HCT116 (cell line): Measurements from ENCODE around the gene GOLM1. TPM values are rescaled to one million over a fixed set of nuclear protein-coding genes. Genes with fewer than 3 reads are reported as not detected.

Experiments used
- ATAC-seq: fragments of 200-7000 bp; cut with Tn5 transposase; 2 replicates; pipeline ENCODE4 v1.9.1; 2020; ENCODE audit warnings: mild to moderate bottlenecking, moderate library complexity
- BruUV-seq: library from RNA; stranded (reverse); fragments of 400-500 nt; replicated peaks from 2 replicates; lab custom pipeline; 2021; lab: Mats Ljungman, UMichigan
- CTCF ChIA-PET: fragments of 300-600 bp; sonication (Branson Sonifier 250); formaldehyde crosslinking; loops from one replicate; lab custom pipeline; 2021; ENCODE audit warnings: antibody characterized with exemption; lab: Charles Lee
- POLR2A ChIA-PET: fragments of 300-600, 350-600 bp; sonication (Branson Sonifier 250); formaldehyde crosslinking; loops from one replicate; lab custom pipeline; 2021; ENCODE audit warnings: antibody characterized with exemption; lab: Charles Lee
- RAD21 ChIA-PET, 2 experiments: fragments of 300-600 bp; sonication (Branson Sonifier 250); formaldehyde crosslinking; loops; one replicate each; lab custom pipeline; 2023; ENCODE audit warnings: low total read pairs in 2 of 2; ENCODE audit not compliant: uncharacterized antibody in 2 of 2, unreplicated experiment in 2 of 2, low non-redundant PET in 1 of 2; lab: Charles Lee
- DNase-seq: peaks from one replicate; pipeline ENCODE4 v3.0.0-alpha.2; 2010; ENCODE audit warnings: low read depth, low spot score
- H2AFZ ChIP-seq: fragments of 200-600 bp; shearing (Covaris generic), sonication (generic); 2 replicates; pipeline ENCODE4 v1.6.1; 2017; ENCODE audit warnings: low read depth, mixed run types, mixed read lengths, antibody characterized with exemption, low read length; ENCODE audit not compliant: poor library complexity, severe bottlenecking
- H3K27ac ChIP-seq: 2 replicates; pipeline ENCODE4 v1.5.1; 2012; ENCODE audit warnings: low read depth, low read length
- H3K27me3 ChIP-seq: fragments of 200-600 bp; sonication (generic); 2 replicates; pipeline ENCODE4 v1.6.1; 2016; ENCODE audit warnings: mixed run types, low read length, mixed read lengths; ENCODE audit not compliant: insufficient read depth
- H3K36me3 ChIP-seq, 2 experiments: fragments of 200-500 bp in 1 of 2; fragments of 200-600 bp in 1 of 2; sonication (Bioruptor generic) in 1 of 2; sonication (generic) in 1 of 2; 2 replicates each; pipeline versions ENCODE4 v1.5.1 to v1.6.1; 2014 to 2016; ENCODE audit warnings: low read length in 2 of 2, inconsistent platforms in 1 of 2, mixed read lengths in 1 of 2, mixed run types in 1 of 2; ENCODE audit not compliant: insufficient read depth in 2 of 2, control insufficient read depth in 1 of 2
- H3K4me1 ChIP-seq, 2 experiments: fragments of 200-600 bp in 1 of 2; sonication (generic) in 1 of 2; 2 replicates each; pipeline versions ENCODE4 v1.5.1 to v1.6.1; 2012 to 2017; ENCODE audit warnings: low read length in 2 of 2, inconsistent platforms in 1 of 2, mild to moderate bottlenecking in 1 of 2, mixed read lengths in 1 of 2, mixed run types in 1 of 2, moderate library complexity in 1 of 2; ENCODE audit not compliant: insufficient read depth in 2 of 2, control insufficient read depth in 1 of 2
- H3K4me2 ChIP-seq: fragments of 200-600 bp; sonication (generic); 2 replicates; pipeline ENCODE4 v1.6.1; 2017; ENCODE audit warnings: mixed run types, low read length, mixed read lengths
- H3K4me3 ChIP-seq, 2 experiments: fragments of 200-600 bp in 1 of 2; sonication (generic) in 1 of 2; replicated peaks in 1 of 2; 2 replicates each; pipeline ENCODE4 v1.5.1; 2011 to 2016; ENCODE audit warnings: low read length in 2 of 2, control low read depth in 1 of 2, low read depth in 1 of 2, mild to moderate bottlenecking in 1 of 2, mixed read lengths in 1 of 2, mixed run types in 1 of 2
- H3K79me2 ChIP-seq: fragments of 200-600 bp; sonication (generic); 2 replicates; pipeline ENCODE4 v1.6.1; 2017; ENCODE audit warnings: mild to moderate bottlenecking, mixed run types, low read length, moderate library complexity, mixed read lengths; ENCODE audit not compliant: insufficient read depth
- H3K9ac ChIP-seq: fragments of 200-600 bp; sonication (generic); 2 replicates; pipeline ENCODE4 v1.6.1; 2016; ENCODE audit warnings: low read length, mixed read lengths
- H3K9me2 ChIP-seq: fragments of 200-600 bp; sonication (generic), shearing (Covaris generic); 2 replicates; pipeline ENCODE4 v1.6.1; 2017; ENCODE audit warnings: mixed run types, mild to moderate bottlenecking, moderate library complexity; ENCODE audit not compliant: insufficient read depth
- H3K9me3 ChIP-seq, 2 experiments: fragments of 200-500 bp in 1 of 2; fragments of 200-600 bp in 1 of 2; sonication (Bioruptor generic) in 1 of 2; sonication (generic) in 1 of 2; 2 replicates each; pipeline ENCODE4 v1.6.1; 2014 to 2017; ENCODE audit warnings: low read length in 2 of 2, mixed read lengths in 2 of 2, inconsistent platforms in 1 of 2, low read depth in 1 of 2, mild to moderate bottlenecking in 1 of 2, mixed run types in 1 of 2, moderate library complexity in 1 of 2; ENCODE audit not compliant: control insufficient read depth in 1 of 2, insufficient read depth in 1 of 2
- H4K20me1 ChIP-seq: fragments of 200-600 bp; sonication (generic), shearing (Covaris generic); 2 replicates; pipeline ENCODE4 v1.6.1; 2017; ENCODE audit warnings: mixed run types, mild to moderate bottlenecking, moderate library complexity; ENCODE audit not compliant: insufficient read depth
- EGR1 ChIP-seq: IDR thresholded peaks from 2 replicates; pipeline ENCODE4 v1.6.1; 2012; ENCODE audit warnings: low read depth
- EZH2 ChIP-seq: fragments of 200-600 bp; sonication (generic); IDR thresholded peaks from 2 replicates; pipeline ENCODE4 v1.6.1; 2017; ENCODE audit warnings: antibody characterized with exemption, mixed run types
- intact Hi-C: fragments of 100-400 bp; cut with micrococcal nuclease; formaldehyde crosslinking; loops from 2 replicates; pipeline ENCODE4 v1.10.0; 2022
- total RNA-seq: library from RNA; stranded (reverse); gene quantifications from one replicate; pipeline ENCODE4 v1.2.1, GENCODE V29; 2021; ENCODE audit not compliant: unreplicated experiment
- TF ChIP-seq, protein P1 (sequence below): IDR thresholded peaks from 2 replicates; pipeline ENCODE4 v1.6.1; 2011; ENCODE audit warnings: mild to moderate bottlenecking, low read length, moderate library complexity; ENCODE audit not compliant: insufficient replicate concordance; ENCODE audit errors: extremely low read depth
- TF ChIP-seq, protein P2 (sequence below): IDR thresholded peaks from 2 replicates; pipeline ENCODE4 v1.6.1; 2012
- TF ChIP-seq, protein P3 (sequence below), 3 experiments: fragments of 200-600 bp in 1 of 3; sonication (generic) in 1 of 3; IDR thresholded peaks in 2 of 3; conservative IDR thresholded peaks in 1 of 3; 2 replicates each; pipeline ENCODE4 v1.5.1; 2012 to 2017; ENCODE audit warnings: low read depth in 2 of 3, low read length in 2 of 3, antibody characterized with exemption in 1 of 3, borderline replicate concordance in 1 of 3, control low read depth in 1 of 3, mild to moderate bottlenecking in 1 of 3, mixed read lengths in 1 of 3, mixed run types in 1 of 3, moderate library complexity in 1 of 3; ENCODE audit not compliant: insufficient read depth in 1 of 3

The GOLM1 gene
- total RNA-seq, 1 experiment from 2014 or later = 69.8 TPM

DNA sequence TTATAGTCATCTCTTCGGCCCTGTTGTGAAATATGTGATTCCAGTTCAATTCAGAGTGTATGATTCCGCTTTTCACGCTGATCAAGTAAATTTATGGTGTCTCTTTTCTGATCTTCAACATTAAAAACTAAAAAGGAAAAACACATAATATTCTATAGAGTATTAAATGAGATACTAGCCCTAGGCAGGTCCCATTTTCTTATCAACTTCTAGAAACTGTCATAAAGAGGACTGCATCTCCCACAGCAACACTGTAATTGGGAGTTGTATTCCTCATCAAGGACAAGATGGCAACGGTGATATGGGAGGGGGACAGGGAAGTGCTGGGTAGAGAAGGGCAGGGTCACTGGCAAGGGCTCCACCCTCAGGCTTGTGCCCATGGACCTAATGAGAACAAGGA is 71.6 kb downstream of the GOLM1 start:
- Histone ChIP-seq H3K9me2 (no peaks in the 10 kb centered on the region), H2AFZ (no peak overlapping the region), H3K27ac (no peak overlapping the region), H3K4me2 (no peak overlapping the region), H4K20me1 (no peaks in the 10 kb centered on the region; the same call in 1 of the 2 replicates), H3K9me3 (no peaks in the 10 kb centered on the region), H3K4me1 (no peaks in the 10 kb centered on the region), H3K9ac (no peak overlapping the region), H3K4me3 (no peak overlapping the region), H3K36me3 (peaks cover 18% of the 10 kb centered on the region in 2 experiments; a peak in 3 of 4 replicates), H3K27me3 (no peaks in the 10 kb centered on the region), H3K79me2 (no peaks in the 10 kb centered on the region)
- intact Hi-C loops = no loop called here
- ChIA-PET POLR2A (no interaction called here), CTCF (interaction anchor here (0.6 kb wide), 1 partner anchor 174 kb away, joined by 3 read pairs; no protein-coding TSS in a partner anchor), RAD21 (no interaction called here)
- ATAC-seq (no peak), DNase-seq (no peak)
- BruUV-seq = no TSS peak
- TF ChIP-seq, protein P1, sequence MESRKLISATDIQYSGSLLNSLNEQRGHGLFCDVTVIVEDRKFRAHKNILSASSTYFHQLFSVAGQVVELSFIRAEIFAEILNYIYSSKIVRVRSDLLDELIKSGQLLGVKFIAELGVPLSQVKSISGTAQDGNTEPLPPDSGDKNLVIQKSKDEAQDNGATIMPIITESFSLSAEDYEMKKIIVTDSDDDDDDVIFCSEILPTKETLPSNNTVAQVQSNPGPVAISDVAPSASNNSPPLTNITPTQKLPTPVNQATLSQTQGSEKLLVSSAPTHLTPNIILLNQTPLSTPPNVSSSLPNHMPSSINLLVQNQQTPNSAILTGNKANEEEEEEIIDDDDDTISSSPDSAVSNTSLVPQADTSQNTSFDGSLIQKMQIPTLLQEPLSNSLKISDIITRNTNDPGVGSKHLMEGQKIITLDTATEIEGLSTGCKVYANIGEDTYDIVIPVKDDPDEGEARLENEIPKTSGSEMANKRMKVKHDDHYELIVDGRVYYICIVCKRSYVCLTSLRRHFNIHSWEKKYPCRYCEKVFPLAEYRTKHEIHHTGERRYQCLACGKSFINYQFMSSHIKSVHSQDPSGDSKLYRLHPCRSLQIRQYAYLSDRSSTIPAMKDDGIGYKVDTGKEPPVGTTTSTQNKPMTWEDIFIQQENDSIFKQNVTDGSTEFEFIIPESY = no peak
- TF ChIP-seq, protein P2, sequence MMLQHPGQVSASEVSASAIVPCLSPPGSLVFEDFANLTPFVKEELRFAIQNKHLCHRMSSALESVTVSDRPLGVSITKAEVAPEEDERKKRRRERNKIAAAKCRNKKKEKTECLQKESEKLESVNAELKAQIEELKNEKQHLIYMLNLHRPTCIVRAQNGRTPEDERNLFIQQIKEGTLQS = no peak
- TF ChIP-seq, protein P3, sequence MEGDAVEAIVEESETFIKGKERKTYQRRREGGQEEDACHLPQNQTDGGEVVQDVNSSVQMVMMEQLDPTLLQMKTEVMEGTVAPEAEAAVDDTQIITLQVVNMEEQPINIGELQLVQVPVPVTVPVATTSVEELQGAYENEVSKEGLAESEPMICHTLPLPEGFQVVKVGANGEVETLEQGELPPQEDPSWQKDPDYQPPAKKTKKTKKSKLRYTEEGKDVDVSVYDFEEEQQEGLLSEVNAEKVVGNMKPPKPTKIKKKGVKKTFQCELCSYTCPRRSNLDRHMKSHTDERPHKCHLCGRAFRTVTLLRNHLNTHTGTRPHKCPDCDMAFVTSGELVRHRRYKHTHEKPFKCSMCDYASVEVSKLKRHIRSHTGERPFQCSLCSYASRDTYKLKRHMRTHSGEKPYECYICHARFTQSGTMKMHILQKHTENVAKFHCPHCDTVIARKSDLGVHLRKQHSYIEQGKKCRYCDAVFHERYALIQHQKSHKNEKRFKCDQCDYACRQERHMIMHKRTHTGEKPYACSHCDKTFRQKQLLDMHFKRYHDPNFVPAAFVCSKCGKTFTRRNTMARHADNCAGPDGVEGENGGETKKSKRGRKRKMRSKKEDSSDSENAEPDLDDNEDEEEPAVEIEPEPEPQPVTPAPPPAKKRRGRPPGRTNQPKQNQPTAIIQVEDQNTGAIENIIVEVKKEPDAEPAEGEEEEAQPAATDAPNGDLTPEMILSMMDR (IDR thresholded peaks at IDR 0.05 in 2 of 3, conservative IDR thresholded peaks at IDR 0.05 in 1 of 3; ENCODE audit: borderline replicate concordance in 1 of 3, insufficient read depth in 1 of 3, low read depth in 2 of 3, low read length in 2 of 3) = no peak
- no peak for TF ChIP-seq EZH2
- no peak for TF ChIP-seq EGR1
